Stimulated activated CD8-positive, alpha-beta memory T cell treated with anti-CD3 and anti-CD28 coated beads, Interleukin-4, amount 100 ng/mL, for 48 hours (primary cell): ENCODE data around the gene SIGLEC1.

ENCODE experiments used
- DNase-seq: peaks from one replicate; pipeline ENCODE4 v3.0.0-alpha.2; 2020

Gene SIGLEC1

GRCh38 chr20:3744037-3744436, 31.6 kb upstream of the SIGLEC1 start:
- DNase-seq = no peak

- no peak for DNase-seq
Observed at GRCh38 chr20:3743251-3743650, 30.9 kb upstream of the SIGLEC1 start.

- DNase-seq = no peak
Observed at GRCh38 chr20:3741836-3742458, 29.5 kb upstream of the SIGLEC1 start.

- no peak for DNase-seq
Observed at GRCh38 chr20:3740615-3741301, 28.4 kb upstream of the SIGLEC1 start.

DNA sequence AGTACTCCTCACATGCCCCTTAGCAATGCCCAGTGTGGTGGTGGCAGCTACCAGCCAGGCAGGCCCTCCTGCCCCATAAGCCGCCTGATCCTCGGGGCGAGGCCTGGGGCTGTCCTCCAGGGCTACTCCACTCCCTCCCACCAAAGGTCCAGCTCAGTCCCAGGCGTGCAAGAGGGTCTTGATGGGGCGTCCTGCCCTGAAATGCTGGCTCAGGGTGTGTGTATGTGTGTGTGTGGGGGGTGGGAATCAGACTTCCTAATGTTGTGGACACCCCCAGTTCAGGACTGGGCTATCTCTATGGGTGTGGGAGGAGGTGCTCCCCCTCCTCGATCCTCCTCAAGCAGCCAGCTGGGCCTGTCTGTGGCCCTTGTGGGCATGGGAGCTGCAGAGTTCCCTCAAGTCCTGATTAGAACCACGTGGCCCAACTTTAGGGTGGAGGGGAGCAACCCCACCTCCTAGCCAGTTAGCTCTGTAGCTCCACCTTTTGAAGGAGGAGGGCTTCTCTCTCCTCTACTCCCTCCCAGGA, 27.6 kb upstream of the SIGLEC1 start:
- DNase-seq = no peak

DNA sequence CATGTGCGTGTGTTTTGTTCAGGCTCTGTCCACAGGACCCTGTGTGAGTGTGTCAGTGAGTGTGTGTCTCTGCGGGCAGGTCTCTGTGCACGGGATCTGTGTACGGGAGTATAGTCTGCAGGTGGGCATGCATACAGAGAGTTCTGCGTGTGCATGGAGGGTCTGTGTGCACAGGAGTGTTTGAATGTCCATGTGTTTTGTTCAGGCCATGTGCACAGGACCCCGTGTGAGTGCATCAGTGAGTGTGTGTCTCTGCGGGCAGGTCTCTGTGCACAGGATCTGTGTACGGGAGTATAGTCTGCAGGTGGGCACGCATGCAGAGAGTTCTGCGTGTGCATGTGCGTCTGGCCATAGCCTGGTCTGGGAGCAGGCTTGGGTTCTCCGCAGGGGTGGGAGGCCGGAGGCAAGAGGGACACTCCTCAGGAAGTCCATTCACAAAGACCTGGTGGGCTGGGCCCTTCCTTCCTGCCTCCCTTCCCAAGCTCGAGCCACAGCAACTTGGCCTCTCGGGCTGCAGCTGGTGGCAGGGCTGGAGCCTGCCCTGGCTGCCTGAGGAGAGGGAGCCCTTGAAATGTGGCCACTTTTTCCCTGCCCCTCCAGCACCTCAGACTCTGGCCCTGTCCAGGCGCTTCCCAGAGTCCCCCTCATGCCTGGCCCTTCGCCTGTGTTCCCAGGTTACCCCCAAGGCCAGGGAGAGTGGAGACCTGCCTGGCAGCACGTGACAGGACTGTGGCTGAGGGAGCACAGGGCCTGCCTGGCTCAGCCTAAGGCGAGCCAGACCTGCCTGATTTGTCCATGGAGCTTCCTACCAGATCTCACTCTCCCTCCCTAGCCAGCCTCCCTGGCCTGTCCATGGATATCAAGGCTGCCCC, 26.9 kb upstream of the SIGLEC1 start:
- no peak for DNase-seq

GRCh38 chr20:3738111-3739053, 26.0 kb upstream of the SIGLEC1 start:
- no peak for DNase-seq

DNA sequence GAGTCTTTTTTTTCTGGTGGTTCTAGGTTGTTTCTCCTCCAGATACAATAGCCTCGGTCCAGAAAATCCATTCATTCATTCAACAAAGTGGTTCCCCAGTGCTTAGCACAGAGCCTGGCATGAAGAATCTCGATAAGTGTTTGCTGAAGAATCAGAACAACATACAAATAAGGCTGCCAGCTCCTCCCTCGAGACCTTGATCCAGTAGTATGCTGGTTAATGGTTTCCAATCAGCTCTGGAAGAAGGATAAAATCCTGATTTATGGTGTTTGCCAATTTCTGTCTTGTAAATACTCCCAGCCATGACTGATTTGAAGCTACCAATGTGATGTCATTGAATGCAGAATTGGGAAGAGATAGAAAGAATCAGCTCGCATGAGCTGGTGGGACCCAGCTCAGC, 23.4 kb upstream of the SIGLEC1 start:
- DNase-seq = no peak

- no peak for DNase-seq
Observed at GRCh38 chr20:3734111-3734843, 21.9 kb upstream of the SIGLEC1 start.

DNA sequence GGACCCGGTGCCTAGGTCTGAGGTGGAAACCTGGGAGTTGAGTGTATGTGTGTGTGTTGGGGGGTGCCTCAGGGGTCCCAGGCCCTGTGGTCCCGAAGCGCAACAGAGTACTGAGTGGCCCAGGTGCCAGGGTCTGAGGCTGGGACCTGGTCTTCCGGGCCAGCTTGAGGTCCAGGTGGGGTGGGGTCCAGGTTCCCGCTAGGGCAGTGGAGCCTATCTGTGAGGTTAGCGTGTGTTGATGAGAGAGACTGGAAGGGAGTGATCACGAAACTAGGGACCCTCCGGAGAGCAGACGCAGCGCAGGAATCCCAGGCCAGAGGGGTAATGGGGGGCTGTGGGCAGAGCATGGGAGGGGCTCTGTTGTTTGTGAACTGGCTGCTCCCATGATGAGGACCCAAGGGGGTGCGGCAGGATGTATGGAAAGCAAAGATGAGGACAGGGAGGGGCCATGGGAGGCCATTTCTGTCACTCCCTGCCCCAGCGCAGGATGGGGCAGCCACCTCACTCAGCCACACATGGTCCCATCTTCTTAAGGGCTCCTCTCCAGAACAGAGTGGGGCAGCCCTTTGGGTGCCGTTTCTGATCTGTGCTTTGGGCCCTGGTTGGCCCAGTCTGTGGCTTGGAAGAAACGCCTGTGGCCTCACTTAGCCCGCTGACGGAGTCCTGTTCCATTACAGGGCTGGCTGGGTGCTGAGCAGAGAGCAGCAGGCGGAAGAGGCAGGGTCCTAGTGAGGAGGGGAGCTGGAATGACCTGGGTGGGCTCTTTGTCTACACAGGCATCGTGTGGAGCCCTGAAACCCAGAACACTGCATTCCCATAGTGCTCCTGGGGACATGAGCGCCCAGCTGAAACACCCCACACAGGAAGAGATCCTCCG, 21.0 kb upstream of the SIGLEC1 start:
- no peak for DNase-seq

DNA sequence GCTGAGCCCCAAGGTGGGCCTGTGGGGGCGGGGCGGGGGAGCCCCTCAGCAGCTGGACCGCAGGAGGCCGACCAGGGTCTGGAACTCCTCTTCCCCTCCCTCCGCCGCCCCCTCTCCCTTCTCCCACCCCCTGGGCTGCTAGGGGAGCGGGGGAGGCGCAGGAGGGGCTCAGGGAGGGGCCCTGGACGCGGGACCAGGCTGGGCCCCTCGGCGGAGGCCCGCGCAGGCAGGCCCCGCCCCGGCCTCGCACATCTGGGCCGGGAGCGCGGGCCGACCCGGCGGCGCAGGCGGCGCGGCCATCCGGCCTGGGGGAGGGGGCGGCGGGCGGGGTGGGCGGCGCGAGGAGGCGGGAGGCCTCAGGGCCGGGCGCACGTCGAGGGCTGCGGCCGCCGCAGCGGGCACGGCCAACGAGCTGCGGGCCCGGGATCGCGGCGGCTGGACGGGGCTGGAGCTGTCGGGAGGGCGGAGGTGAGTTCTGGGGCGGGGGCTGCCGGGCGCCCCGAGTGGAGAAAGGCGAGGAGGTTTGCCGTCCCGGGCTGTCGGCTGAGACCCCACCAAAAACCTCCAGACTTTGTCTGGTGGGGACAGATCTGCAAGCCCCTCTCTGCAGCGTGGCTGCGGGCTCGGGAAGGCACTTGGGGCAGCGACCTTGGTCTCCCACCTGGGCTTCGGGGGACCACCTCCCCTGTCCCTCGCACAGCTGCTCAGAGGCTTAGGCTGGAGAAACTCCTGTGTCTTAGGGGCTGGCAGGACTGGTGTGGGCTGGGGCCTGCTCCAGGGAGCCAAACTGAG, 20.1 kb upstream of the SIGLEC1 start, which contains the start of gene HSPA12B:
TSS of gene HSPA12B (plus strand) at position 359 of the 792 bp plus-strand sequence. CDS start 5,990 bp downstream, outside the sequence.
- no peak for DNase-seq

- DNase-seq = no peak
Observed at GRCh38 chr20:3731944-3732326, 19.5 kb upstream of the SIGLEC1 start.

DNA sequence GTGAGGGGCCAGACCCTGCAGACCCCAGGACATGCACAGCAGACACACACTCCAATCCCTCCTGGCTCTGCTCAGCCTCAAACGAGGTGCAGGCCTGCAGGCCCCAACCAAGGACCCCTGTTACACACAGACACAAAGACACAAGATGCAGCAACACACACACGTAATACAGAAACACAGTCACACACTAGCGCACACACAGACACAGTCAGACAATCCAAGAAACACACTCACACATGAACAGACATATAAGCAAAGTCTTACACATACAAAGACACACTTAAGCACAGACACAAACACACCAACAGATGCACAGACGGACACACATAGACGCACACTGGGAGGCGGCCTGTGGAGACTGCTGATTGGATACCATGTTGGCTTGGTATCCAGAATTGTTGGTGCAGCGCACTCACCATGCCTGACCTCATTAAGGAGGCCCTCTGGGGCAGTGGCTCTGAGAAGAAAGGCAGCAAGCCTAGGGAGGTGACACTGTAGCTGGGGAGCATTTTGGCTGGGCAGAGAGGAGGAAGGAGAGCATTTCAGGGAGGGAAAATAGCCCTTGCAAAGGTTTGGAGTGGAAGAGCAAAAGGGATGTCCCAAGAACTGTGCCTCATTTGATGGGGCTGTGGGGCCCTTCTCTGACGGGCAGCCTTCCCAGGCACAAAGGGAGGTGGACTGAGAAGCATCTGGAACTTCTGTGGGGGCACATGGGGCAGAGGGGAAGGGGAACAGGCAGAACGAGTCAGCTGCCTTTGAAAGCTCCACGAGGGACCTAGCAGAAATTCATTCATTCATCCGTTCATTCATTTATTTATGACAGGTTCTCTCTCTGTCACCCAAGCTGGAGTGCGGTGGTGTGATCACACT, 18.6 kb upstream of the SIGLEC1 start:
- no peak for DNase-seq

DNA sequence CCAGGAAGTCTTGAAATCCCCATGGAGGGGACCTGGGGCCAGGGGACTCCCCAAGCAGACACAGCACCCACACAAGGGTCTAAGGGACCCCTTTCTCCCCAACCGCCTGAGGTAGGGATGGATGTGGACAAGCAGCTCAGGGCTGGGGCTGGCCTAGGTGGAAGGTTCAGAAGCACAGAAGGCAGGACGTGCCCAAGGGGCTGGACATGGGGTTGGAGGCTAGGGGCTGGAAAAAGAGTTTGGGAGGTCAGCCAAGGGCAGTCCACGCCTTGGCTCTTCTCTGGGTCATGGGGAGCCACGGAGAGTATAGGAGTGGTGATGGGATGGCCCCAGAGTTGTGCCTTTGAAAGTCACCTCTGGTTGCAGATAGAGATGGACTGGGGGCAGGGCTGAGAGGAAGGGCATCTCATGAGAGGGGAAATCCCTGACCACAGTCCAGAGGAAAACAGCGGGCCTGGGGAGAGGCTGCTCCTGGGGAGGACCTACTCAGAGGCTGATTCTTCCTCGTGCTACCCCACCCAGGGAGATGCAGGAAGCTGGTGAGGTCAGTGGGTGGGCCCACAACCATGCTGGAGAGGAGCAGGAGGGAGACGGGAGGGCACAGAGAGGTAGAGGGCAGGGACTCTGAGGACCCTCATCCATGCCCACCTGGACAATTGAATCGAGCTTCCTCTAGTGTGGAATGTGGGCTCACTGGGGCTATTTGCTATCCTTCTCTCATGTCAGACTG, 17.6 kb upstream of the SIGLEC1 start:
- DNase-seq = no peak

GRCh38 chr20:3729378-3729777, 17.0 kb upstream of the SIGLEC1 start:
- no peak for DNase-seq

DNA sequence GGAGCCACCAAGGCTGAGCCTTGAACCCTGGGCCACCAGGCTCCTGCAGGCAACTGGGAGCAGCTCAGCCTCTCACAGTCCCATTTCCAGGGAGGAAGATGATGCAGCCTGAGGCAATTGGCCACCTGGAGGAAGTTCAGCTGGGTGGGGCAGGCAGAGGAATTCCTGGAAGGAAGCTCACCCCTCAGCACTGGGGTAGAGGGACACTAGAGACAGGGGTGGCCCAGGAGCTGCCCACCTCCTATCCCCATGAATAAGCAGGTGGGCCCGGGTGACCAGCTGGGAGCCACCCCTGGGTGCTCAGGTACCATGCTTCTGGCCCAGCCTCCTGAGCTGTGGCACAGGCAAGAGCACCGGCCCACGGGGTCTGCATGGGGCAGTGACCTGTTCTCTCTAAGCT, 16.5 kb upstream of the SIGLEC1 start:
- DNase-seq = no peak

- DNase-seq = no peak
Observed at GRCh38 chr20:3728354-3728753, 16.0 kb upstream of the SIGLEC1 start.
